Measurements from ENCODE around the gene HIF1AN. TPM values are rescaled to one million over a fixed set of nuclear protein-coding genes. Genes with fewer than 3 reads are reported as not detected.
"Not testable (repeated sequence)": the region's sequence is repeated elsewhere in the genome, so short reads cannot be mapped to it uniquely, and the experiment has no call there.

The HIF1AN gene
- total RNA-seq, 1 donor from 2014 or later, result 53.7 TPM

GRCh38 chr10:100561005-100561404 lies 25.3 kb downstream of the HIF1AN start:
- intact Hi-C loops (cut with DNase I), result loop anchor here (5.0 to 10.0 kb wide), 2 partner anchors 184 to 316 kb away; partner anchors contain the start of gene PAX2
- DNase-seq (ENCODE audit: low spot score), result no peak

GRCh38 chr10:100562008-100562672 lies 26.4 kb downstream of the HIF1AN start:
- intact Hi-C loops (cut with DNase I), result loop anchor here (5.0 to 10.0 kb wide), 2 partner anchors 183 to 315 kb away; partner anchors contain the start of gene PAX2
- DNase-seq (ENCODE audit: low spot score), result peak; percentile 82

- DNase-seq (ENCODE audit: low spot score), result no peak
- intact Hi-C loops (cut with DNase I), result loop anchor here (10.0 kb wide), 1 partner anchor 179 kb away; the partner anchor contains the start of gene PAX2
Measured at GRCh38 chr10:100565206-100565985, 29.7 kb downstream of the HIF1AN start.

- intact Hi-C loops (cut with DNase I), result loop anchor here (10.0 kb wide), 1 partner anchor 178 kb away; the partner anchor contains the start of gene PAX2
Measured at GRCh38 chr10:100566561-100566960, 30.8 kb downstream of the HIF1AN start.

GRCh38 chr10:100567249-100567648 lies 31.5 kb downstream of the HIF1AN start:
- intact Hi-C loops (cut with DNase I), result loop anchor here (10.0 kb wide), 1 partner anchor 178 kb away; the partner anchor contains the start of gene PAX2
- no peak for DNase-seq (ENCODE audit: low spot score)

More at GRCh38 chr10:100566561-100566960, 30.8 kb downstream of the HIF1AN start:
- DNase-seq (ENCODE audit: low spot score), result no peak

GRCh38 chr10:100567826-100568225 lies 32.1 kb downstream of the HIF1AN start:
- intact Hi-C loops (cut with DNase I), result loop anchor here (10.0 kb wide), 1 partner anchor 177 kb away; the partner anchor contains the start of gene PAX2
- DNase-seq (ENCODE audit: low spot score), result no peak

GRCh38 chr10:100568912-100569311 lies 33.2 kb downstream of the HIF1AN start:
- no peak for DNase-seq (ENCODE audit: low spot score)
- intact Hi-C loops (cut with DNase I), result loop anchor here (10.0 kb wide), 1 partner anchor 176 kb away; the partner anchor contains the start of gene PAX2

GRCh38 chr10:100569687-100570481 lies 34.1 kb downstream of the HIF1AN start:
- intact Hi-C loops (cut with DNase I), result loop anchor here (10.0 kb wide), 1 partner anchor 175 kb away; the partner anchor contains the start of gene PAX2
- no peak for DNase-seq (ENCODE audit: low spot score)

- intact Hi-C loops (cut with DNase I), result no loop called here
- DNase-seq (ENCODE audit: low spot score), result no peak
Measured at GRCh38 chr10:100570506-100570905, 34.8 kb downstream of the HIF1AN start.

- intact Hi-C loops (cut with DNase I), result no loop called here
- no peak for DNase-seq (ENCODE audit: low spot score)
Measured at GRCh38 chr10:100571084-100571856, 35.5 kb downstream of the HIF1AN start.

GRCh38 chr10:100575146-100575545 lies 39.4 kb downstream of the HIF1AN start:
- intact Hi-C loops (cut with DNase I); DNase-seq (ENCODE audit: low spot score): not testable (repeated sequence)

- intact Hi-C loops (cut with DNase I), result no loop called here
- DNase-seq (ENCODE audit: low spot score), result no peak
Measured at GRCh38 chr10:100575585-100576281, 40.0 kb downstream of the HIF1AN start.

GRCh38 chr10:100576282-100576635 lies 40.5 kb downstream of the HIF1AN start:
- no peak for DNase-seq (ENCODE audit: low spot score)
- intact Hi-C loops (cut with DNase I), result no loop called here

- intact Hi-C loops (cut with DNase I), result no loop called here
- DNase-seq (ENCODE audit: low spot score), result no peak
Measured at GRCh38 chr10:100579261-100580090, 43.7 kb downstream of the HIF1AN start.

- no peak for DNase-seq (ENCODE audit: low spot score)
- intact Hi-C loops (cut with DNase I), result no loop called here
Measured at GRCh38 chr10:100586959-100587358, 51.2 kb downstream of the HIF1AN start.

GRCh38 chr10:100598166-100598565 lies 62.4 kb downstream of the HIF1AN start:
- intact Hi-C loops (cut with DNase I), result no loop called here
- DNase-seq (ENCODE audit: low spot score), result no peak

- intact Hi-C loops (cut with DNase I), result no loop called here
- no peak for DNase-seq (ENCODE audit: low spot score)
Measured at GRCh38 chr10:100600218-100600617, 64.5 kb downstream of the HIF1AN start.

Measured in cardiac septum (tissue), 1 donor.